T-helper 22 cell (primary cell): ENCODE results near the gene CHAF1B.
"Not testable (repeated sequence)": the region's sequence is repeated elsewhere in the genome, so short reads cannot be mapped to it uniquely, and the experiment has no call there.

ENCODE experiments used
- DNase-seq: peaks from one replicate; pipeline ENCODE4 v3.0.0-alpha.2; 2020; ENCODE audit warnings: low read depth

The CHAF1B gene

DNA sequence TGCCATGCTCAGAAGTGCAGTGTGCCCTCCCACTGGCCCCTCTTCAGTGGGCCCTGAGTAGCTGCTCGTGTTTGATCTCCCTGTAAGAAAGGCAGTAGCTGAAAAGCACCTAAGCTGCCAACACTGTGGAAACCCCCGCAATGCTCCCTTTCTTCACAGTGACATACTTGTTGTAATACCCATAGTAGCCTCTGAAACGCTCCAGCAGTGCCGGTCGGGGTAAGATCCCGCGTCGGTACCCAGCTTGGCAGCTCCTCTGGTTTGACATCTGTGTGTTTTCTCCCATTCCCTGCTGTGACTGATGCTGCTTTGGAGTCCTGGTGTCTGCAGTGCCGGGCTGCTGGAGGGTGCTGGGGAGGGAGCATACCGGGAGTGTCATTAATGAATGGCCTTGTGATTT, 3.6 kb downstream of the CHAF1B start:
- no peak for DNase-seq

DNA sequence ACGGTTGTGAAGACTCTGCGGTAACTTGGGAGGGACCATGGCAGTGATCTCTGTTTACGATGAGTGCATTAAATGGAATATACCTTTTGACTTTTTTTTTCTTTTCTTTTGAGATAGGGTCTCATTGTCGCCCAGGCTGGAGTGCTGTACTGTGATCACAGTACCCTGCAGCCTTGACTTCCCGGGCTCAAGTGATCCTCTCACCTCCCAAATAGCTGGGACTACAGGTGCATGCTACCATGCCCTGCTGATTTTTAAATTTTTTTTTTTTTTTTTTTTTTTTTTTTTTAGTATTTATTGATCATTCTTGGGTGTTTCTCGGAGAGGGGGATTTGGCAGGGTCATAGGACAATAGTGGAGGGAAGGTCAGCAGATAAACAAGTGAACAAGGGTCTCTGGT, 6.5 kb downstream of the CHAF1B start:
- DNase-seq, result not testable (repeated sequence)

DNA sequence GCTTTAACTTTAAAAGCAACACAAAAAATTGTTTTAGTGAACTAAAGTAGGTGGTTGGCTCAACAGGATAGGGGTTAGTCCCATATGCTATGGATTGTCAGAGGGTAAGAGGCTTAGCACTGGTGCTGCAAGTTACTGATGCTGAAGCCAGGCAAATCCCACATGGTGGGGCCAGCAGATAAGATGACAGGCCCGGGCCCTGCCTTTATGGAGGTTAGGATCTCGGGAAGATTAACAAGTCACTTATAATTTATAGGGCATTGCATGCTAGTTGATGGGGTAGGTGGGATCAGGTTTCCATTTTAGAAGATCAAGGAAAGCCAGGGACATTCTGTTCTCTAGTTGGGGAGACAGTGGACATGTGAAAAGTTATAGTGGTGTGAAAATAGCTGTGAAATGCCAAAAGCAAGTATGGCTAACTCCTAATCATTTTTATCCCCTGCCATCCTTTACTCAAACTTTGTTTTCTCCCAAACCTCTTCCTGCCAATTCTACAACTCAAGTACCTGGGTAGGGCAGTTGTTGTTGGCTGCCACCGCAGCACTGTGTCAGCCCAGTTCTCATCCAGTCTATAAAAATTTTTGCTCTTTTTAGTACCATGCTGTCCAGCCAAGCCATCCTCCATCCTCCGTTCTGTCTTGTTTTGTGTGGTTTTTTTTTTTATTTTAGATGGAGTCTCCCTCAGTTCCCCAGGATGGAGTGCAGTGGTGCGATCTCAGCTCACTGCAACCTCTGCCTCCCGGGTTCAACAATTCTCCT, 10.3 kb downstream of the CHAF1B start:
- no peak for DNase-seq

DNA sequence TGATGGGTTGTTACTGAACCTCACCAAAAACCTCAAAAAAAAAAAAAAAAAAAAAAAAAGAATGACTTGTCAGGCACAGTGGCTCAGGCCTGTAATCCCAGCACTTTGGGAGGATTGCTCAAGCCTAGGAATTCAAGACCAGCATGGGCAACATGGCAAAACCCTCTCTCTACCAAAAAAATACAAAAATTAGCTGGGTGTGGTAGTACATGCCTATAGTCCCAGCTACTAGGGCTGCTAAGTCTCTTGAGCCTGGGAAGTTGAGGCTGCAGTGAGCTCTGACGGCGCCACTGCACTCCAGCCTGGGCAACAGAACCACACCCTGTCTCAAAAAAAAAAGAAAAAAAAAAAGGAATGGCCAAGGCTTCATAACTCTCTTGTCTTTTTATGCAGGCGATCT, 11.1 kb downstream of the CHAF1B start:
- DNase-seq, result no peak

DNA sequence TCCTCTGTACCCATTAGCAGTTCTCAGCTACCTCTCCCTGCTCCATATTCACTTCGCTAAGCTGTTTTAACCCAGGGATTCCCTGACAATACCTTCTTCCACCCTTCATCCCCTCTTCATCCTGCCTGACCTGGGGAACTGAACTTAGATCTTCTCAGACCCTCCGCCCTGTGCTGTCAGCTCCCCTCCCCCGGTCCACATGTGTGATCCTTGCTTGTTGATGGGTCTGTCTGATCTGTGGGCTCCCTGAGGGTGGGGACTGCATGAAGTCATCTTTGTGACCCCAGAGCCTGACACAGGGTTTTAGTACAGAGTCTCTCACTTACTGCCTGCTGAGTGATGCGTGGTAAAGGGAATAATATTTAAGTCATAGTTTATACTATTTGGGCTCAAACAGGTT, 11.8 kb downstream of the CHAF1B start:
- DNase-seq, result no peak

DNA sequence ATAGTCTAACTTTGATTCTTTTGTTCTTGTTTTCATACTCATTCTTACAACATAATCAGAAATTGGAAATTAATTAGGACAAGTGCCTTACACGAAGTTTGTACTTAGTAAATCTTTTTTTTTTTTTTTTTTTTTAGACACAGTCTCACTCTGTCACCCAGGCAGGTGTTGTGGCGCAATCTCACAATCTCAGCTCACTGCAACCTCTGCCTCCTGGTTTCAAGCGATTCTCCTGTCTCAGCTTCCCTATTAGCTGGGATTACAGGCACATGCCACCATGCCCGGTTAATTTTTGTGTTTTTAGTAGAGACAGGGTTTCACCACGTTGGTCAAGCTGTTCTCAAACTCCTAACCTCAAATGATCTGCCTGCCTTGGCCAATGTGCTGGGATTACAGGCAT, 12.4 kb downstream of the CHAF1B start:
- no peak for DNase-seq

DNA sequence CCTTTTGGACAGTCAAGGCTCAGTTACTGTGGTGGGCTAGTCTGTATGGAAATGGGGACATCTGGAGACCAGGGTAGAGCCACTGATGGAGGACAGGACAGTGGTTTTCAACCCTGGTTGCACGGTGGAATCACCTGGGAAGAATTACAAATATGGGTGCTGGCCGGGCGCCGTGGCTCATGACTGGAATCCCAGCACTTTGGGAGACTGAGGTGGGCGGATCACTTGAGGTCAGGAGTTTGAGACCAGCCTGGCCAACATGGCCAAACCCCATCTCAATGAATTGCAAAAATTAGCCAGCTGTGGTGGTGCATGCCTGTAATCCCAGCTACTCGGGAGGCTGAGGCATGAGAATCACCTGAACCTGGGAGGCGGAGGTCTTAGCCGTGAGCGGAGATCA, 14.5 kb downstream of the CHAF1B start:
- not testable (repeated sequence) for DNase-seq

DNA sequence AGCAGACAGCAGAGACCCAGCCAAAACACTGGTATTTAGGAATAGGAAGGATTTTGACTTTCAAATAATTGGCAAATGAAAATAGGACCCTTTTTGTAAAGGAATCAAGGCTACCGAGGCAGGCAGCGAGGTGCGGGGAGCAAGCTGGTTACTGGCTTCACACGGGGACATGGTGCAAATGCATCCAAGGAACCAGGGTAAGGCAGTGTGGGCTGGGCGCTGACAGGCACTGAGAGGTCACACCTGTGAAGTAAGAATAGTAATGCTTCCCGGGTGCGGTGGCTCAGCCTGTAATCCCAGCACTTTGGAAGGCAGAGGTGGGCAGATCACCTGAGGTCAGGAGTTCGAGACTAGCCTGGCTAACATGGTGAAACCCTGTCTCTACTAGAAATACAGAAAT, 15.5 kb downstream of the CHAF1B start:
- DNase-seq, result no peak

DNA sequence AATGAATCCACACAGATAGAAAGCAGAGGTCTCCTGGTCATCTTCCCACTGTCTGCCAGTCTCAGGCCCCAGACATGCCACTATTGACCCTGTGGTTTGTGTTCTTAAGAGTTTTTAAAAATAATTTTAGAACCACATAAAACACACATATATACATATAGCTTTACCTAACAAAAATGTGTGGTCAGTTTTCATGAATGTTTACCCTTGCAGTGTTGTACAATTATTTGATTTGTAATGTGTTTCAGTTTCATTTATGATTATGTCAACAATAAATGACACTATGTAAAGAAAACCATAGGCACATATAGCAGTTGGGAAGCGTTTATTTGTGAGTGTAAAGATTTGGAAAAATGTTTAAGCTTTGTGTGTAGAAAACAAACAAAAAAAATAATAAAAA, 17.1 kb downstream of the CHAF1B start:
- no peak for DNase-seq

DNA sequence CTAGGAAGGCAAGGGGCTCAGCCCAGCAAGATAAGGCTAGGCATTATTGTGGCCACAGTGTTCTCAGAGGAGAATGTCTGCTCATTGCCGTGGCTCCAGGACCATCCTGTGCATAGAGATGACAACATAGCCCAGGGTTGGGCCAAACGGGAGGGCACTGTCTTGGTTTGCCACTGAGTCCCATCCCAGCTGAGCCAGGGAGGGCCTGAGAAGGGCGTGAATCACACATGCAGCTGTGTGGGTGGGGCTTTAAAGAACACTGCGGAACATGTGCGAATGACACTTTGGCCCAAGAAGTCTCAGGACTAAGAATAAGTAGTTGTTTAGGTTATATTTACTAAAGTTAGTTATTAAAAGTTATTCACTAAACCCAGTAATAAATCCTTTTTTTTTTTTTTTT, 18.5 kb downstream of the CHAF1B start:
- DNase-seq, result no peak

DNA sequence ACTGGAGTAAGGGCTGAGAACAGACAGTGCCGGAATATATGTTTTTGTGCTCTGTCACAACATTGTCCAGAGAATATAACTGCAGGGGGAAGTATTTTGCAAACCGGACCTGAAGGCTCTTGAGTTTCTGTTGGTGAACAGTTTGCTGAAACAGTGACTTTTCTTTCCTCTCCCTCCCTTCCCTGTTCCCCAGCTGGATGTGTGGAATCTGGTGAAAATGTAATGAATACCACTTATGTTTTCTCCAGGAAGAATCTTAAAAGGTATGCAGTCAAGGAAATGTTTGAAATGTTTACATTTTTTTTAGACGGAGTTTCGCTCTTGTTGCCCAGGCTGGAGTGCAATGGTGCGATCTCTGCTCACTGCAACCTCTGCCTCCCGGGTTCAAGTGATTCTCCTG, 23.4 kb downstream of the CHAF1B start:
- DNase-seq, result no peak

DNA sequence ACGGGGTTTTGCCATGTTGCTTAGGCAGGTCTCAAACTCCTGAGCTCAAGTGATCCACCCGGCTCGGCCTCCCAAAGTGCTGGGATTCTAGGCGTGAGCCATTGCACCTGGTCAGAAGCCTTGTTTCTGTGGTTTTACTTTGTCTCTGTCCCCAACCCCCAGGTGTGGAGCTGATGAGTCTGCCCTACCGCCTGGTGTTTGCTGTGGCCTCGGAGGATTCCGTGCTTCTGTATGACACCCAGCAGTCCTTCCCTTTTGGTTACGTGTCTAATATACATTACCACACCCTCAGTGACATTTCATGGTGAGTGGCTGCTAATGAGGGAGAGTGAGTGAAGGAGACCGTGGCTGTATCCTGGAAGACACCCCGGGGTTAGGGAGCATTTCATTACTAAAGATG, 26.1 kb downstream of the CHAF1B start:
- no peak for DNase-seq

DNA sequence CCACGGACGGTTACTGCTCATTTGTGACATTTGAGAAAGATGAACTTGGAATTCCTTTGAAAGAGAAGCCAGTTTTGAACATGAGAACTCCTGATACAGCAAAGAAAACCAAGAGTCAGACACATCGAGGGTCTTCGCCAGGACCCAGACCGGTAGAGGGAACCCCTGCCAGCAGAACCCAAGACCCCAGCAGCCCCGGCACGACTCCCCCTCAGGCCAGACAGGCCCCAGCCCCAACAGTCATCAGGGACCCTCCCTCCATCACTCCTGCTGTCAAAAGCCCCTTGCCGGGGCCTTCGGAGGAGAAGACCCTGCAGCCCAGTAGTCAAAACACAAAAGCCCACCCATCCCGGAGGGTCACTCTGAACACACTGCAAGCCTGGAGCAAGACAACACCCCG, 27.7 kb downstream of the CHAF1B start:
- no peak for DNase-seq

DNA sequence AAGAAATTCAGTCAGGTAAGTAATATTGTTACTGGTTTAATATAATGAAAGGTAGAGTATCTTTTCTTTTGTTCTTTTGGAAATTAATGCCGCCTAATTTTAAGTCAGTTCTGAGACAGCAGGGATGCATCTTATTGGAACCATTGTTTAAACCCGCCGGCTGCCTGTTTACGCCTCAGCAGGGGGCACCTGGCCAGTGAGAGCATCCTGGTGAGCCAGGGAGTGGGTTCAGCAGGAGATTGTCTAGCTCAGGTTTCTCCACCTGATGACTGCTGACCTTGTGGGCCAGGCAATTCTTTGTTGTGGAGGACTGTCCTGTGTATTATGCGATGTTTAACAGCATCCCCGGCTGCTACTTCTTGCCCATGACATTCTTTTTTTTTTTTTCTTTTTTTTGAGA, 30.2 kb downstream of the CHAF1B start:
- no peak for DNase-seq

DNA sequence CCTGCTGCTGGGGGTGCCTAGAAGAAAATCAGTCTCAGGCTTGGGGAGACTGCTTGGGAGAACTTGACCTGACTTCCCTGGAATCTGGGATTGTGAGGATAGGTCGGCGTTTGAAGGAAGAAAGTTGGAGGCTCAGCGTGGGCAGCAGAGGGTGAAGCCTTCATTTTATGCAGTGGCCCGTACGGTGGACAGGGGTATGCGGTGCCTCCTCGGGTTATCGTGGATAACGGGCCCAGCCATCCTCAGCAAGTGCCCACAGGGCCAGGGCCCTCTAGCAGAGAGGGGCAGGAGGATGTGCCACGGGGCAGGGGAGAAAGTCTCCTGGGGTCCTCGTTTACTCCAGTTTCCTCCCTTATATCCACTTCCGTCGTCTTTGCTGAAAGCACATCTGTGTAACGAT, 34.0 kb downstream of the CHAF1B start:
- no peak for DNase-seq

DNA sequence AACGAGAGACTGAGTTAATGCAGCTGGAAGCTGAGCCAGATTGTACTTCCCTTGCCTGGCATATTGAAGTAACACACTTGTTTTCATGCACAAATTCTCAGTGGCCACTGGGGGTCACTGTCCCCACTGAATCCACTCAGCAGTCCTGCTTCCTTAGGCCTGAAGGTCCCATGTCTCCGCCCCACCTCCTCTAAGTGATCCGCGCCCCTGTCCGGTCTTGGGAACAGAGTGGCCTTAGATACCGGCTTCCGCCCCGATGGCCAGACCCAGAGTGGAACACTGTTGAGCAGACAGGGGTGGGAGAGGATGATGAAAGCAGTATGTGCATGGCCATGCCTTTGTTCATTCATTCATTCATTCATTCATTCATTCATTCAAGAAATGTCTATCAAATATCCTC, 34.8 kb downstream of the CHAF1B start:
- DNase-seq, result no peak

DNA sequence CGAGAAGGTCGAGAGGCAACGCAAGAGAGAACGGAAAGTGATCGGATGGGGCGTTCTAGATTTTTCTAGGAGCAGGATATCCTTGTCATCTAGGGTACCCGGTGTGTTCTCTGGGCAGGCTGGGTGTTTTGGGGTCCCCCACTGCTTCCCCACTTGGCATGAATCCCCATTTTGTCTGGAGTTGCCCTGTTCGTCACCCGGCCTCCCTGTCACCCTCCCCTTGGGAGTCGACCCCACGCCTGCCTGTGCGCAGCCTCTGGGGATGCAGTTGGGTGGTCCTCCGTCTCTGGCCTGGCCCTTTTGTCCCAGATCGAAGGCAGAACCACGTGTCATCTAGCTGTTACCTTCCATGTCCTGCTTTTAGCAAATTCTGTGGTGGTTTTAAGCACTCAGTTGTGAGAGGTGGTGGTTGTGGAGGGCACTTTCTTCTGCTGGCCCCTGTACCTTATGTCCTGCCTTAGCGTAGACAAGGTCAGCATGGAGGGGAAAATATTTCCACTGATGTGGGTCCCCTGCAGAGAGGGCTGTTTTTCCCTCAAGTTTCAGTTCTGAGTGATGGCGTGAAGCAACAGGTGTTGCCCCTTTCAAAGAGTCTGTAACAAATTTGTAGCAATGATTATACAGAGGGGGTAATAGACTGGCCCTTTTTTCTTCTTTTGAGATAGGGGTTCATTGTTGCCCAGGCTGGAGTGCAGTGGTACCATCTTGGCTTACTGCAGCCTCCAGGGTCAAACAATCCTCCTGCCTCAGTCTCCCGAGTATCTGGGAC, 35.6 kb downstream of the CHAF1B start:
- no peak for DNase-seq

DNA sequence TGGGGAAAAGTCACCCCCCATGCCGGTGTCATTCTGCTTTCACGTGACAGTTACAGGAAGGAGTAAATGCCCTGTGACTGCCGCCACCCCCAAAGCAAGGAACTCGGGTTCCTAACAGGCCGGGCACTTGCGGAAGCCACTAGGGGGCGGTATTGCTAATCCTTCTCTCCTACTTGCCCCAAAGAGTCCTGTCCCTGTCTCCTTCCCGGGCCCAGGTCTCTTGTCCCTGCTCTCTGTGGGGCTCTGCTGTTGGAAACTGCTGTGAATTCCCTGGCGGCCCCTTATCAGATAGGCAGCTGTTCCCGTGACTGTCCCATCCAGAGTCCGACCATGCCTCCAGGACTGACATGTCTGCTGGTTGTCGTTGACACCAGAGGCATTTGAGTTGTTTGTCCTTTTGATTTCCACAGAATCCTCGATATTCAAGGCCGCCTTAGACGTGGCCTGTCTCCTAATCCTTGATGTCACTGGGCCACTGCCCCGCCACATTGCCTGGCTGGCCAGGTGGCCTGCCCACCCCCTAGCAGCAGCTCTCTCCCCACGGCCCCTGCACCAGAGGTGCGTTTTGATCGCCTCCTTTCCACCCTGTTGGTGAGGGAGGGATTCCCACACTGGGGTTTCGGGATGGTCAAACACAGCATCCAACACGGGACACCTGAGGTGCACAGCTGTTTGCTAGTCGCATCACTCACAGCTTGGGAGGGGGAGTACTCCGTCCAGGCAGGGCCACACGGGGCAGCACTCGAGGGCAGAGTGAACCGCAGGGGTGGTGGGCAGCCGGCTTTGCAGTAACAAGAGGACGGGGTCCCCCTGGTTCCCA, 37.3 kb downstream of the CHAF1B start:
- DNase-seq, result no peak

DNA sequence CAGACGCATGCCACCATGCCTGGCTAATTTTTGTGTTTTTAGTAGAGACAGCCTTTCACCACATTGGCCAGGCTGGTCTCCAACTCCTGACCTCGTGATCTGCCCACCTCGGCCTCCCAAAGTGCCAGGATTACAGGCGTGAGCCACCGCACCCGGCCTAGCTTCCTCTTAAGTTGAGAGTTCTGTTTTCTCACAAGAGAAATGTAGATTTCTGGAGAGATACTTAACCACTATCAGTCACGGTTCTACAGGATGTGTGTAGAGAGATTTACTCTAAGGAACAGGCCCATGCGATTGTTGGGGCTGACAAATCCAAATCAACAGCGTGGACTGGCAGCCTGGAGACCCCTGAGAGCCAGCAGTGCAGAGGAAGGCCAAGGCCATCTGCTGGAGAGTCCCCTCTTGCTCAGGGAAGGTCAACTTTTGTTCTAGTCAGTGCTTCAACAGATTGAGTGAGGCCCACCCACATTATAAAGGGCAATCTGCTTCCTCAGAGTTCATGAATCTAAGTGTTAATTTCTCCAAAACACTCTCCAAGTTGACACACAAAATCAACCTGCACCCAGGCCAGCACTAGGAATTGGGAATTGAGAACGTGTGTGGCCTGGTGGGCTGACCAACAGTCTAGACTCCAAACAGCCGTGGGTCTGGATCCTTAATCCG, 38.7 kb downstream of the CHAF1B start:
- no peak for DNase-seq

DNA sequence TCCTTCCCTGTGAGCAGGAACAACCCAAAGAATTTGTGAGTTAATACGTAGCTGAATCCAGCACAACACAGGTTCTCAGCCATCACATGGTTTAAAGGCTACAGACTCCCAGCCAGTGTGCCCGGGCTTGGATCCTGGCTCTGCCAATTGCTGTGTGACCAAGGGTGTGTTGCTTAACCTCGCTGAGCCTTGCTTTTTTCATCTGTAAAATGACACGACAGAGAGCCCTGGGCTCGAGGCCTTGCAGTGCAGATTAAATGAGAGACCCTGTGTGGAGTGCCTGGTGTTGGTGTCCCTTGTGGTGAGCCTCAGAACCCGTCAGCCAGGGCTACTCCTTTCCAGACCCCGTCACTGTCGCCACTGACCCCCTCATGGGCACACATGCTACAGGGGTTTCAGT, 39.4 kb downstream of the CHAF1B start:
- no peak for DNase-seq

DNA sequence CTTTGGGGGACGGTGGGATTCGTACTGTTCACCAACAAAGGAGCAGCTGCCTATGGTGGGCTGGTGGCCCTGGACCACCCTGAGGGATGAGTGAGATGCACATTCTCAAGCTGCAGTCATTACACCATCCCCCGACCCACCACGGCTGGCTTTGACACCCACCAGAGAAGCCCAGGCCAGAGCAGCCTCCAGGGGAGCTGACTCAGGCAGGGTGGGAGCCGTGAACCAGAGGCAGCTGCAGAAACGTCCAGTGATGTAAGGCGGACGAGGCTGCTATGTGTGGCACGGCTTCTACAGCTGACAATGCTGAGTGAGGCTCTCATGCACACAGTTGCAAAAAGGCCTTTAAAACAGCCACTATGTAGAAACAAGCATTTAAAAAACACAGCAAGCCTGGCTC, 40.1 kb downstream of the CHAF1B start:
- no peak for DNase-seq

DNA sequence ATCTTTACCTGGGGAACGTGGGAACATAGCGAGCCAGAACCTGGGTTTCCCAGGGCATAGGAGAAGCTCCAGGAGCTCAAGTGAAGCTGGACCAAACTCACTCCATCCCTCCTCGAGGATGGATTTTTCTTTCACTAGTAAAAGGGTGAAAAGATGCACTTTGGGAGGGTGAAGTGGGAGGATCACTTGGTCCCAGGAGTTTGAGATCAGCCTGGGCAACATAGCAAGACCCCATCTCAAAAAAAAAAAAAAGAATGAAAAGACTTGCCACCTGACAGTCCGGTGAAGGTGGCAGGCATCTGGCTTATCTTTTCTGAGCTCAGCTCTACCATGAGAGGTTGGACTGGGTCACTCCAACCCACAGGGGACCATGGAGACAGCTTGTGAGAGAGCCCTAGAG, 42.3 kb downstream of the CHAF1B start:
- DNase-seq, result no peak
